Measurements from ENCODE around the gene AP4S1. TPM values are rescaled to one million over a fixed set of nuclear protein-coding genes. Genes with fewer than 3 reads are reported as not detected.

Gene AP4S1
- total and polyA plus RNA-seq, 10 donors, result 6.4 to 22.9 (median 13.2) TPM

DNA sequence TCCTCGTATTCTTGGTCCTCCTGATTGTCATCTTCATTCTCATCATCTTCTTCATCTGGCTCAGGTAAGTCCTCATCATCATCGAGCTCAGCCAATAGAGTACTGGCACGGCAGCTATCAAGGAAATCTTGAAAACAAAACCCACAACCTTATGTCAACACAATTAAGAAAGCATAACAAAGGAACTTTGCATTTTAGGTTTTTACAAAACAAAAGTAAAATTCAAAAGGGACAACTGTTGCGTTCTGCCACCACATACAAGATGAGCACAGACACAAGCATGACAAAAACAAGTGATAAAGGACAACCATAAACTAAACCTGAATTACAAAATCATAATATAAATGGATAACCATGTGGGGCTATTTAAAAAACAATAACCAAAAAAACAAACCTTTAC is 97.5 kb downstream of the AP4S1 start:
- intact Hi-C loops (cut with DNase I; ENCODE audit: low total_unique reads), result no loop called here
- WGBS, 5 donors, result 92 to 97% (median 94%) methylated on average over 4 of the region's 4 CpGs
- no peak overlapping the region for H3K27ac ChIP-seq
- no peak for DNase-seq
- H3K4me3 ChIP-seq, result no peak overlapping the region
- TF ChIP-seq CTCF (IDR thresholded peaks at IDR 0.05 in 8 of 11, conservative IDR thresholded peaks at IDR 0.05 in 3 of 11), result no peak
- TF ChIP-seq POLR2AphosphoS5 (IDR thresholded peaks at IDR 0.05), result no peak
- TF ChIP-seq POLR2A (IDR thresholded peaks at IDR 0.05), result no peak
- no peaks in the 10 kb centered on the region for H3K9me3 ChIP-seq
- H3K27me3 ChIP-seq (replicated peaks in 1 of 7), result no peaks in the 10 kb centered on the region
- peaks cover 2 to 100% (median 79%) of the 10 kb centered on the region in 6 donors for H3K36me3 ChIP-seq
- peaks cover 0 to 24% (median 10%) of the 10 kb centered on the region in 6 donors for H3K4me1 ChIP-seq

DNA sequence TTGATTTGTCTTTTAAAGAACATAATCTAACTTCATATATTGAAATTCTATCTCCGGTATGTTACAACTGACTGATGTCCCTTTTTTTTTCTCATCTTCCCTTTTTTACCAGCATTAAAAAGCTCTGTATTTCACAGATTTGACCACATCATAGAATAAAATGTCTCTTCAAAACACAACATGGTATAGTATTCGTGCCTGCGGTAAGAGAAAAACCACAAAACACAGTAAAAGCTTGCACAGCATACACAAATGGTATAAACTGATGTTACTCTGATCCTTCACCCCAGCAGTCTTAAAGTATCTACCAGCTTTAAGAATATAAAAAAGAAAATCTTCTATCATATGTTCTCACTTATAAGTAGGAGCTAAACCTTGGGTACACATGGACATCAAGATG is 98.7 kb downstream of the AP4S1 start:
- WGBS, 5 donors, result 48 to 77% (median 70%) methylated on average over 3 of the region's 3 CpGs
- intact Hi-C loops (cut with DNase I; ENCODE audit: low total_unique reads), result no loop called here
- peaks cover 0 to 37% (median 23%) of the 10 kb centered on the region in 6 donors for H3K4me1 ChIP-seq
- no peak overlapping the region for H3K4me3 ChIP-seq
- H3K36me3 ChIP-seq, result peaks cover 2 to 100% (median 81%) of the 10 kb centered on the region in 6 donors
- no peak overlapping the region for H3K27ac ChIP-seq
- no peak for DNase-seq
- no peaks in the 10 kb centered on the region for H3K27me3 ChIP-seq (replicated peaks in 1 of 7)
- TF ChIP-seq POLR2A (IDR thresholded peaks at IDR 0.05) (no peak), POLR2AphosphoS5 (IDR thresholded peaks at IDR 0.05) (no peak), CTCF (IDR thresholded peaks at IDR 0.05 in 8 of 11, conservative IDR thresholded peaks at IDR 0.05 in 3 of 11) (no peak)
- H3K9me3 ChIP-seq, result no peaks in the 10 kb centered on the region

GRCh38 chr14:31125231-31125630 is 99.8 kb downstream of the AP4S1 start:
- peaks cover 2 to 100% (median 78%) of the 10 kb centered on the region in 6 donors for H3K36me3 ChIP-seq
- no peaks in the 10 kb centered on the region for H3K9me3 ChIP-seq
- WGBS, 5 donors, result 76 to 98% (median 95%) methylated on average over 6 of the region's 6 CpGs
- intact Hi-C loops (cut with DNase I; ENCODE audit: low total_unique reads), result no loop called here
- DNase-seq, result no peak
- peaks cover 0 to 41% (median 25%) of the 10 kb centered on the region in 6 donors for H3K4me1 ChIP-seq
- H3K4me3 ChIP-seq, result no peak overlapping the region
- H3K27me3 ChIP-seq (replicated peaks in 1 of 7), result no peaks in the 10 kb centered on the region
- no peak overlapping the region for H3K27ac ChIP-seq
- TF ChIP-seq POLR2A (IDR thresholded peaks at IDR 0.05), result no peak
- no peak for TF ChIP-seq CTCF (IDR thresholded peaks at IDR 0.05 in 8 of 11, conservative IDR thresholded peaks at IDR 0.05 in 3 of 11)
- TF ChIP-seq POLR2AphosphoS5 (IDR thresholded peaks at IDR 0.05), result no peak

- TF ChIP-seq POLR2AphosphoS5 (IDR thresholded peaks at IDR 0.05) (no peak), POLR2A (IDR thresholded peaks at IDR 0.05) (no peak), CTCF (IDR thresholded peaks at IDR 0.05 in 8 of 11, conservative IDR thresholded peaks at IDR 0.05 in 3 of 11) (no peak)
- 95 to 98% (median 98%) methylated on average over 7 of the region's 7 CpGs for whole genome bisulfite sequencing, 5 donors
- Histone ChIP-seq H3K4me1 (peaks cover 0 to 41% (median 25%) of the 10 kb centered on the region in 6 donors), H3K27ac (no peak overlapping the region), H3K9me3 (no peaks in the 10 kb centered on the region), H3K27me3 (replicated peaks in 1 of 7) (no peaks in the 10 kb centered on the region), H3K4me3 (no peak overlapping the region), H3K36me3 (peaks cover 0 to 100% (median 72%) of the 10 kb centered on the region in 6 donors)
- intact Hi-C loops (cut with DNase I; ENCODE audit: low total_unique reads), result no loop called here
- no peak for DNase-seq
Measured at GRCh38 chr14:31126680-31127079, 101.2 kb downstream of the AP4S1 start.
